SJSA1 (cell line): ENCODE data around the gene NCMAP. TPM values are rescaled to one million over a fixed set of nuclear protein-coding genes. Genes with fewer than 3 reads are reported as not detected.

ENCODE experiments used
- DNase-seq, 2 experiments: peaks; one replicate each; pipeline ENCODE4 v3.0.0-alpha.2; 2015 to 2020; ENCODE audit warnings: low spot score in 2 of 2, low read depth in 1 of 2
- H3K27ac ChIP-seq: fragments of 250-450 bp; sonication (Bioruptor Pico); 2 replicates; pipeline ENCODE4 v1.5.1; 2020; ENCODE audit warnings: mild to moderate bottlenecking, moderate library complexity
- H3K27me3 ChIP-seq: fragments of 250-450 bp; sonication (Bioruptor Pico); replicated peaks from 2 replicates; pipeline ENCODE4 v1.5.1; 2020; ENCODE audit warnings: mild to moderate bottlenecking, moderate library complexity
- H3K36me3 ChIP-seq: fragments of 250-450 bp; sonication (Bioruptor Pico); 2 replicates; pipeline ENCODE4 v1.5.1; 2020; ENCODE audit warnings: mild to moderate bottlenecking
- H3K4me1 ChIP-seq: fragments of 250-450 bp; sonication (Bioruptor Pico); replicated peaks from 2 replicates; pipeline ENCODE4 v1.6.1; 2021; ENCODE audit warnings: mild to moderate bottlenecking
- H3K4me3 ChIP-seq: fragments of 250-450 bp; sonication (Bioruptor Pico); 2 replicates; pipeline ENCODE4 v1.5.1; 2020; ENCODE audit warnings: mild to moderate bottlenecking
- H3K9me3 ChIP-seq: fragments of 250-450 bp; sonication (Bioruptor Pico); replicated peaks from 2 replicates; pipeline ENCODE4 v1.5.1; 2020; ENCODE audit warnings: mild to moderate bottlenecking
- total RNA-seq: library from RNA; depleted of rRNA; stranded (reverse); fragments of >200 nt; shearing (Covaris generic); gene quantifications from 2 replicates; pipeline ENCODE4 v1.2.3, GENCODE V29; 2014

The NCMAP gene
- total RNA-seq, 1 experiment from 2014 or later = 0.05 TPM

GRCh38 chr1:24567792-24568388, 12.0 kb downstream of the NCMAP start:
- H3K4me3 ChIP-seq = no peak overlapping the region
- peaks cover 18% of the 10 kb centered on the region for H3K4me1 ChIP-seq
- no peaks in the 10 kb centered on the region for H3K36me3 ChIP-seq
- no peak for DNase-seq
- no peaks in the 10 kb centered on the region for H3K27me3 ChIP-seq
- no peak overlapping the region for H3K27ac ChIP-seq
- no peaks in the 10 kb centered on the region for H3K9me3 ChIP-seq

- no peak for DNase-seq
- H3K9me3 ChIP-seq = no peaks in the 10 kb centered on the region
These were observed 12.6 kb downstream of the NCMAP start for GRCh38 chr1:24568475-24568874.

GRCh38 chr1:24570265-24571125, 14.6 kb downstream of the NCMAP start:
- Histone ChIP-seq H3K27me3 (no peaks in the 10 kb centered on the region), H3K4me1 (peaks cover 18% of the 10 kb centered on the region), H3K27ac (no peak overlapping the region), H3K36me3 (no peaks in the 10 kb centered on the region), H3K9me3 (no peaks in the 10 kb centered on the region), H3K4me3 (no peak overlapping the region)
- no peak for DNase-seq

More at GRCh38 chr1:24568475-24568874, 12.6 kb downstream of the NCMAP start:
- Histone ChIP-seq H3K4me1 (peaks cover 18% of the 10 kb centered on the region), H3K36me3 (no peaks in the 10 kb centered on the region), H3K4me3 (no peak overlapping the region), H3K27ac (no peak overlapping the region), H3K27me3 (no peaks in the 10 kb centered on the region)

- Histone ChIP-seq H3K36me3 (no peaks in the 10 kb centered on the region), H3K4me1 (peaks cover 11% of the 10 kb centered on the region), H3K9me3 (no peaks in the 10 kb centered on the region), H3K4me3 (no peak overlapping the region), H3K27me3 (no peaks in the 10 kb centered on the region), H3K27ac (no peak overlapping the region)
- no peak for DNase-seq
These were observed 16.4 kb downstream of the NCMAP start for GRCh38 chr1:24572301-24572700.

GRCh38 chr1:24575905-24576587, 20.2 kb downstream of the NCMAP start:
- Histone ChIP-seq H3K9me3 (no peaks in the 10 kb centered on the region), H3K4me3 (no peak overlapping the region), H3K4me1 (no peaks in the 10 kb centered on the region; the same call in 1 of the 2 replicates), H3K27me3 (no peaks in the 10 kb centered on the region), H3K27ac (no peak overlapping the region), H3K36me3 (no peaks in the 10 kb centered on the region)
- no peak for DNase-seq

- no peaks in the 10 kb centered on the region for H3K36me3 ChIP-seq
- no peaks in the 10 kb centered on the region for H3K27me3 ChIP-seq
- no peaks in the 10 kb centered on the region for H3K4me1 ChIP-seq
- H3K4me3 ChIP-seq = no peak overlapping the region
- no peak overlapping the region for H3K27ac ChIP-seq
- no peaks in the 10 kb centered on the region for H3K9me3 ChIP-seq
- no peak for DNase-seq
These were observed 23.0 kb downstream of the NCMAP start for GRCh38 chr1:24578846-24579245.

- Histone ChIP-seq H3K27ac (no peak overlapping the region), H3K9me3 (no peaks in the 10 kb centered on the region), H3K4me3 (no peak overlapping the region), H3K4me1 (no peaks in the 10 kb centered on the region), H3K27me3 (no peaks in the 10 kb centered on the region), H3K36me3 (no peaks in the 10 kb centered on the region)
- DNase-seq = no peak
These were observed 24.9 kb downstream of the NCMAP start for GRCh38 chr1:24580756-24581155.

GRCh38 chr1:24584171-24584647, 28.3 kb downstream of the NCMAP start:
- DNase-seq = no peak
- Histone ChIP-seq H3K9me3 (no peaks in the 10 kb centered on the region), H3K27ac (no peak overlapping the region), H3K4me3 (no peak overlapping the region), H3K27me3 (no peaks in the 10 kb centered on the region), H3K4me1 (0 out of 2 replicates have a peak, but pooled peaks cover 4% of the 10 kb centered on the region), H3K36me3 (no peaks in the 10 kb centered on the region)

GRCh38 chr1:24586119-24586518, 30.2 kb downstream of the NCMAP start:
- H3K36me3 ChIP-seq = no peaks in the 10 kb centered on the region
- no peak overlapping the region for H3K4me3 ChIP-seq
- H3K9me3 ChIP-seq = no peaks in the 10 kb centered on the region
- DNase-seq = no peak
- H3K27ac ChIP-seq = no peak overlapping the region
- peaks cover 4% of the 10 kb centered on the region; the same call in 1 of the 2 replicates for H3K4me1 ChIP-seq
- no peaks in the 10 kb centered on the region for H3K27me3 ChIP-seq

- DNase-seq = peak in 1 of 2 experiments; percentile 38
- no peaks in the 10 kb centered on the region for H3K27me3 ChIP-seq
- H3K4me3 ChIP-seq = no peak overlapping the region
These were observed 31.3 kb downstream of the NCMAP start for GRCh38 chr1:24586970-24587820.

GRCh38 chr1:24588573-24588972, 32.7 kb downstream of the NCMAP start:
- H3K4me3 ChIP-seq = no peak overlapping the region
- H3K27me3 ChIP-seq = no peaks in the 10 kb centered on the region
- no peak overlapping the region for H3K27ac ChIP-seq
- no peak for DNase-seq
- H3K4me1 ChIP-seq = peaks cover 8% of the 10 kb centered on the region; the same call in 1 of the 2 replicates
- H3K9me3 ChIP-seq = no peaks in the 10 kb centered on the region
- no peaks in the 10 kb centered on the region for H3K36me3 ChIP-seq

More at GRCh38 chr1:24586970-24587820, 31.3 kb downstream of the NCMAP start:
- no peaks in the 10 kb centered on the region for H3K9me3 ChIP-seq
- H3K27ac ChIP-seq = no peak overlapping the region
- H3K36me3 ChIP-seq = no peaks in the 10 kb centered on the region
- H3K4me1 ChIP-seq = peaks cover 8% of the 10 kb centered on the region; the same call in 1 of the 2 replicates

- Histone ChIP-seq H3K27ac (no peak overlapping the region), H3K4me1 (peaks cover 12% of the 10 kb centered on the region), H3K9me3 (no peaks in the 10 kb centered on the region), H3K36me3 (no peaks in the 10 kb centered on the region), H3K4me3 (no peak overlapping the region), H3K27me3 (no peaks in the 10 kb centered on the region)
- no peak for DNase-seq
These were observed 33.3 kb downstream of the NCMAP start for GRCh38 chr1:24589200-24589599.

GRCh38 chr1:24591781-24592180, 35.9 kb downstream of the NCMAP start:
- Histone ChIP-seq H3K27ac (no peak overlapping the region), H3K4me3 (no peak overlapping the region), H3K27me3 (no peaks in the 10 kb centered on the region), H3K9me3 (no peaks in the 10 kb centered on the region), H3K36me3 (no peaks in the 10 kb centered on the region), H3K4me1 (peaks cover 36% of the 10 kb centered on the region)
- no peak for DNase-seq
